ENCODE results near the gene SHD.
A peak's percentile ranks its signal among the peaks of the same experiment; 100 is the strongest.

Gene SHD

GRCh38 chr19:4295972-4296771, 17.1 kb downstream of the SHD start:
- no peak for DNase-seq (ENCODE audit: extremely low spot score, insufficient read length, low read depth)
- FAIRE-seq: no peak

- DNase-seq (ENCODE audit: extremely low spot score, insufficient read length, low read depth) (no peak), FAIRE-seq (no peak)
Measured at GRCh38 chr19:4297901-4298809, 19.1 kb downstream of the SHD start.

- DNase-seq (ENCODE audit: extremely low spot score, insufficient read length, low read depth): no peak
- FAIRE-seq: no peak
Measured at GRCh38 chr19:4298810-4299550, 19.9 kb downstream of the SHD start.

- DNase-seq (ENCODE audit: extremely low spot score, insufficient read length, low read depth): no peak
- FAIRE-seq: no peak
Measured at GRCh38 chr19:4300589-4300988, 21.5 kb downstream of the SHD start.

- no peak for FAIRE-seq
- no peak for DNase-seq (ENCODE audit: extremely low spot score, insufficient read length, low read depth)
Measured at GRCh38 chr19:4301590-4302242, 22.6 kb downstream of the SHD start.

DNA sequence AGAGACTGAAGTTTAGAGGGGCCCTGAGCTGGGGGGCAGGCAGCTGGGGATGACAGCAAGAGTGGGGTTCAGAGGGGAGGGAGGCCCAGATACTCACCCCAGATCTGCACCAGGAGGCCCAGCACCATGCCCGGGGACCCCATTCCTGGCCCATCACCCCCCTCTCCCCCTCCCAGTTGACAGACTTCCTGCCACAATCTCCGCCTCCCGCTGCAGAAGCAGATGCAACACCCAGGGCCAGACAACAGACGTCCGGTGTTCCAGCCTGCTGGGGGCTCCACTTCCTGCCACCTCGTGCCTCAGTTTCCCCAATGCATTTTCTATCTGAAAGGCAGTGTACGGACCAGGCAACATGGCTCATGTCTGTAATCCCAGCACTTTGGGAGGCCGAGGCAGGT, 23.2 kb downstream of the SHD start, which contains the start of gene TMIGD2:
Gene TMIGD2 (minus strand): TSS at position 147 of the 398 bp plus-strand sequence. CDS start 4 bp downstream, at position 143.
- DNase-seq (ENCODE audit: extremely low spot score, insufficient read length, low read depth) (no peak), FAIRE-seq (no peak)

DNA sequence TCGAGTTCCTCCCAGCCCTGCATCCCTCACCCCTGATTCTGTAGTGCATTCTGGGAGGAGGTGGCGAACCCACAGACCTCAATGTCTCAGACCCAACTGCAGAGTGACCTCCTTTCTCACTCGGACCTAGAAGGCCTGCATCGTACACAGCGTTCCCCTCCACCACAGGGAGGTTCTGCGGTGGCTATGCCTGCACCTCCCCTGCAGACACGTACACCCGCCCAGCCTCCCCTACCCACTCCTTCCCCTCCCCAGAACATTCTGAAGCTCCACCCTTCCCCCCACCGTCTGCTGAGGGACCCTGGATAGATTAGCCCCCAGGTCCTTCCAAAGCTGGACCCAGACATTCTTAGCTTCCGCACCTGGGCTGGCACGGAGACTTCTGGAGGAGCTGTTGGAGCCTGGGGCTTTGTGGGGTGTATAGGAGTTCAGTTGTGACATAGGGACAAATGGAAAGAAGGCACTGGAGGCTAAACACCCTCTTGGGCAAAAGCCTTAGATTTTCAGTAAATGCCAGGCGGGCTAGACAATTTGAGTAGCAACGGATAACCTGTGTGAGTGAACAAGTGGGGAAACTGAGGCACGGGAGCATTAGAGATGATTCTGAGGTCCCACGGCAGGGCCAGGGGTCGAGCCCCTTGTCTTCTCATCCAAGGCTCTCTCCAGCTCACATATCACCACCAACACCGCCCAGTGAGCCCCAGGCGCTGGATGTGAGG, 24.9 kb downstream of the SHD start:
- FAIRE-seq (no peak), DNase-seq (ENCODE audit: extremely low spot score, insufficient read length, low read depth) (no peak)

DNA sequence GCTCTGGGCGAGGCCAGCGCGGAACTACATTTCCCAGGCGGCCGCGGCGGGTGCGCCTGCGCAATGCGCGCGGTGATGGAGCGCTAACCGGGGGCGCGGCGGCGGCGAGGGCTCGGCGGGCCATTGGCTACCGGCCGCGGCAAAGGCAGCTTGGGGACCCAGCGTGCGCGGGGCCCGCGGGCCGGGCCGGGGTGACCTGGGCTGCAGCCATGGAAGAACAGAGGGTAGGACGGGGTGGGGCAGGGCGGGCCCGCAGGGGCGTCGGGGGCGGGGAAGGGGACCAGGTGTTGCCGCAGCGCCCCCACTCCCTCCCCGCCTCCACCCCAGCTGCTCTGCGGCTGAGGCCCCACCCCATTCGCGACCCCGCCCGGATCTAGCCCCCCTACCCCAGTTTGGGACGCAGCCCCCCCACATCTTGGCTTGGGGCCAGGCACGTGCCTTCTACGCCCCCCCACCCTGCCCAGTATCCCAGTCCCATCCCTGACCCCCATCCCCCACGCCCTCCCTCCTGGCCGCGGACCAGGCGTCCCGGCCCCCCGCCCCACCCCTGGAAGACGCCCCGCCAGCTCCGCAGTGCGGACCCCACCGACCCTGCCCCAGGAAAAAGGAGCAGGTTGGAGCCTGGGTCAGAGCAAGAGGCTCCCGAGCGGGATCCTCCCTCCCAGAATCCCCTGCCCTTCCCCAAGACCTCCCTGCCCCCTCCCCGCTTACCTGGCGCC, 25.6 kb downstream of the SHD start, which contains the start of gene FSD1:
Gene FSD1 (plus strand): TSS at position 61 of the 719 bp plus-strand sequence. CDS start 149 bp downstream, at position 210.
- DNase-seq (ENCODE audit: extremely low spot score, insufficient read length, low read depth) (peak; percentile 91), FAIRE-seq (peak; percentile 5)

GRCh38 chr19:4305257-4305612, 26.2 kb downstream of the SHD start:
- FAIRE-seq (no peak), DNase-seq (ENCODE audit: extremely low spot score, insufficient read length, low read depth) (no peak)

DNA sequence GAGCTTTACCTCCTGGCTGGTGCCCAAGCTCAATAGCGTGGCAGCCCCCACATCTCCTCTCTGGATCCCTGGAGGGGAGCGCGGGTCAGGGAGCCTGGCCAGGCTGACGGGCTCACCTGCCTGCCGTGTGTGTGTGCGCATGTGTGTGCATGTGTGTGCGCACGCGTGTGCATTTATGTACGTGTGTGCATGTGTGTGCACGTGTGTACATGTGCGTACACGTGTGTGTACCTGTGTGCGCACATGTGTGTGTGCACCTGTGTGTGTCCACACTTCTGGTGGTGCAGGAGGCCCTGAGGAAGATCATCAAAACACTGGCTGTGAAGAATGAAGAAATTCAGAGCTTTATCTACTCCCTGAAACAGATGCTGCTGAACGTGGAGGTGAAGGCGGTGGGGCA, 26.6 kb downstream of the SHD start:
- no peak for DNase-seq (ENCODE audit: extremely low spot score, insufficient read length, low read depth)
- no peak for FAIRE-seq

- FAIRE-seq (no peak), DNase-seq (ENCODE audit: extremely low spot score, insufficient read length, low read depth) (no peak)
Measured at GRCh38 chr19:4310247-4311121, 31.4 kb downstream of the SHD start.

- FAIRE-seq (no peak), DNase-seq (ENCODE audit: extremely low spot score, insufficient read length, low read depth) (no peak)
Measured at GRCh38 chr19:4313847-4314490, 34.9 kb downstream of the SHD start.

GRCh38 chr19:4316956-4317355, 37.9 kb downstream of the SHD start:
- no peak for DNase-seq (ENCODE audit: extremely low spot score, insufficient read length, low read depth)
- no peak for FAIRE-seq

DNA sequence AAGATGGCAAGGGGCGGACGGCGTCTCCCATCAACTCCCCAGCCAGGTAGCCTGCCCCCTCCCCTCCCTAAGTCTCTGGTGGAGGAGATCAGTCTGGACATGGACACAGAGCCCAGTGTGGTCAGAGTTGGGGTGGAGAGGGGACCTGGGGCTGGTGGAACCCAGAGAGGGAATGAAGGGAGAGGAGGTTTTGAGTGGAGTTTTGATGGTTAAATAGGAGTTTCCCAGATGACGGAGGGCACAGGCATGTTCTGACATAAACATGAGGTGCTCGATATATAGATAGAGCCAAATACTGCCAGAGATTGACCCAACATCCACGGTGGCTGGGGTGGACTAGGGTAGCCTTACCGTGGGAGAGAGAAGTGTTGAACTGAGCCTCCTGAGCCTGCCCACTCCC, 39.4 kb downstream of the SHD start:
- DNase-seq (ENCODE audit: extremely low spot score, insufficient read length, low read depth): no peak
- FAIRE-seq: no peak

GRCh38 chr19:4319067-4319718, 40.1 kb downstream of the SHD start:
- DNase-seq (ENCODE audit: extremely low spot score, insufficient read length, low read depth) (no peak), FAIRE-seq (no peak)

- FAIRE-seq: no peak
- DNase-seq (ENCODE audit: extremely low spot score, insufficient read length, low read depth): no peak
Measured at GRCh38 chr19:4320419-4320818, 41.4 kb downstream of the SHD start.
